Stimulated activated CD4-positive, alpha-beta T cell treated with anti-CD3 and anti-CD28 coated beads, Interleukin-12 subunit alpha, Interleukin-12 subunit beta, amount 100 ng/mL, for 4 hours (primary cell): ENCODE measurements around the gene OPA3.

Experiments
- DNase-seq: peaks from one replicate; pipeline ENCODE4 v3.0.0-alpha.2; 2020

Gene OPA3

GRCh38 chr19:45560686-45561085 is 23.9 kb downstream of the OPA3 start:
- no peak for DNase-seq

DNA sequence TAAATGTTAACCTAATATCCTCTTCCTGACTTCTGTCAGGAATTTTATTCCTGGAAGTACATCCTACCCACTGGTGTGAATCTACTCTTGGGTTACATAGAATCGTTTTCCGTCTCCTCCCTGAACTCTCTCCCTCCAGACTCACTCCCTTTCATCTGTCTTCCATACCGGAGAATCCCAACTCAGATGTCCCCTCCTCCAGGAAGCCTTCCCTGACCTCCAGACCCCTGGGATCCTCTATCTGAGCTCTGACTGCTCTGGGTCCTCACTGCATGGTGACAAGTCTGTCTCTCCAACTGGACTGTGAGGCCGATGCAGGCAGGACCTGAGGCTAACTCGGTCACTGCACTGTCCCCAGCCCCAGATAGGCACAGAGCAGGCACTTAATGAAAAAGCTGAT is 24.6 kb downstream of the OPA3 start:
- DNase-seq: no peak

GRCh38 chr19:45558399-45558878 is 26.2 kb downstream of the OPA3 start:
- peak; percentile 33 for DNase-seq

DNA sequence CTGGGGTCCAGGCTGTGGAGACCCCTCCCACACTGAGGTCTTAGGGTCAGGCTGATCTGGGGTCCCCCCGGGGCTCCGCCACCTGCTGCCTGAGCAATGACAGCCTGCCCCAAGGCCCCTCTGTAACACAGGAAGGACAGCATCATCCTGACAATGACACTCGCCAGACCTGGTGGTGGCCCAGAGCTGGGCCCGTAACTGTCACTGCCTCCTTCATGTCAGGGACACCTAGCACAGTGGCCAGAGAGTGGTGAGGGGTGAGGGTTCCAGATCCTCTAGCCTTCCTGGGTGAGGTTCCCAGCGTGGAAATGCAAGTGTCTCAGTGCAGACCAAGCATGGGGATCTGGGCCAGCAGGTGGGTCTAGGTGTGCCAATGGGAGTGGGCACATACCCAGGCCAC is 27.8 kb downstream of the OPA3 start:
- no peak for DNase-seq

GRCh38 chr19:45554481-45554880 is 30.1 kb downstream of the OPA3 start:
- no peak for DNase-seq

- DNase-seq: no peak
These were observed 31.1 kb downstream of the OPA3 start for GRCh38 chr19:45553464-45553863.

- no peak for DNase-seq
These were observed 36.5 kb downstream of the OPA3 start for GRCh38 chr19:45547965-45548609.

- DNase-seq: no peak
These were observed 37.3 kb downstream of the OPA3 start for GRCh38 chr19:45547211-45547770.

DNA sequence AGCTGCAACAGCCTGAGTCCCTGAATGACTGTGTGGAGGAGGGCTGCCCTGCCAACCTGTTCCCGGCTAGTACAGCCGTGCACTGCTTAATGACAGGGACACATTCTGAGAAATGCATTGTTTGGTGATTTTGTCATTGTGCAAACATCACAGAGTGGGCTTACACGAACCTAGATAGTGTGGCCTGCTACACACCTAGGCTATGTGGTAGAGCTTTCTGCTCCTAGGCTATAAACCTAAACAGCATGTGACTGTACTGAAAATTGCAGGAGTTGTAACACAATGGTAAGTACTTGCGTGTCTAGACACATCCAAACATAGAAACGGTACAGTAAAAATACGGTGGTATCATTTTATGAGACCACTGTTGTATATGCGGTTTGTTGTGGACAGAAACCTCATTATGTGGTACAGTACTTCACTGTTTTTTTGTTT is 42.4 kb downstream of the OPA3 start:
- no peak for DNase-seq

- DNase-seq: no peak
These were observed 45.1 kb downstream of the OPA3 start for GRCh38 chr19:45539459-45539858.

DNA sequence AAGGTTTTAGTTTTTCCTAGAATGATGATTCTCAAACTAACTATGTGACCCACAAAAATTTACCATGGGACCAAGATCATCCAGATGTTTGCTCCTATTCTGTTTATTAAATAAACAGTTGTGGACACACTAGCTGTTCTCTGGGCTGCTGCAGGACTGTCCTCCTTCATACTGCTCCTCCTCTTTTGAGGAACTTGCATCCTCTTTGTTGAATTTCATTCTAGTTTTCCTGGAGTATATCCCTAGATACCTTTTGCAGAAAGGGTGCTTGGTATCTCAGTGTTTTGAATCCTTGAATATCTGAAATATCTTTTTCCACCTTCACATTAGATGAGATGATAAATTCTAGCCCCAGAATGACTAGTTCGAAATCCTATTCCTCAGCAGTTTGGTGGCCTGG is 53.3 kb downstream of the OPA3 start:
- DNase-seq: no peak

DNA sequence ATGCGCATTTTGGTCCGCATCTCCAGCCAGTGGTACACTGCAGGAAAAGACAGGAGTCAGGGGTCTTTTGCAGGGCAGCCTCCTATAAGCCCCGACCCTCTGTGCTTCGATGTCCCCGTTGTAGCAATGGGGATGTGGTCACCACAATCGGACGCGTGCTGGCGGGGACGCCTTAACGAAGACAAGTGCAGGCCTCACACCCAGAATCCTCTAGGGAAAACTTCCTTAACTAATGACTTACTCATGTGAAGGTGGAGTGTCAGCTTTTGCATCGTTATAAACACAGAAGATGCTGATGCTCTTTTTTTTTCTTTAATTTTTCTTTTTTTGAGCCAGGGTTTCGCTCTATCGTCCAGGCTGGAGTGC is 55.2 kb downstream of the OPA3 start:
- DNase-seq: no peak

- no peak for DNase-seq
These were observed 55.7 kb downstream of the OPA3 start for GRCh38 chr19:45528744-45529419.

- no peak for DNase-seq
These were observed 56.4 kb downstream of the OPA3 start for GRCh38 chr19:45528149-45528743.

- DNase-seq: no peak
These were observed 56.9 kb downstream of the OPA3 start for GRCh38 chr19:45527731-45528130.

DNA sequence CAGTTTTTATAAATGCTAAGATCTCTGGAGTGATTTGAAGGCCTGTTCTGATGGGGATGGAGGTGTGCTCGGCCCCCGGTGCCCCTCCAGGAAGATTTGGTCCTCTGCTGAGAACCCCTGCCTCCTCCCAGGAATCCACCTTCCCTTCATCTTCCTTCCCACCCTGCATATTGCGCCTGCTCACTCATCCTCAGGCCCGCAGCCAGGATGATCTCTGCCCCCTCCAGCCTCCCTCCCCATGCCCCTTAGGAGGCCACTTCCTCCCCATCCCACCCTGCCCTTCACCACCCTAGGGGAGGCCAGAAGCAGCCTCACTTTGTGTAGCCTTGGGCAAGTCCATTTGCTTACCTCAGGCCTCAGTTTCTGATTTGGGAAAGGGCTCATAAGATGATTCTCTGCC is 57.6 kb downstream of the OPA3 start:
- DNase-seq: no peak

DNA sequence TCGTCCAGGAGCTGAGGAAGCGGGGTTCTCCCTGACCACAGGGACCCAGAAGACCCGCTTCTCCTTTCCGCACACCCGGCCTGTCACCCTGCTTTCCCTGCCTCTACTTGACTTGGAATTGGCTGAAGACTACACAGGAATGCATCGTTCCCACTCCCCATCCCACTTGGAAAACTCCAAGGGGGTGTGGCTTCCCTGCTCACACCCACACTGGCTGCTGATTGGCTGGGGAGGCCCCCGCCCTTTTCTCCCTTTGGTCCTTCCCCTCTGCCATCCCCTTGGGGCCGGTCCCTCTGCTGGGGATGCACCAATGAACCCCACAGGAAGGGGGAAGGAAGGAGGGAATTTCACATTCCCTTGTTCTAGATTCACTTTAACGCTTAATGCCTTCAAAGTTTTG is 58.5 kb downstream of the OPA3 start:
- DNase-seq: no peak

DNA sequence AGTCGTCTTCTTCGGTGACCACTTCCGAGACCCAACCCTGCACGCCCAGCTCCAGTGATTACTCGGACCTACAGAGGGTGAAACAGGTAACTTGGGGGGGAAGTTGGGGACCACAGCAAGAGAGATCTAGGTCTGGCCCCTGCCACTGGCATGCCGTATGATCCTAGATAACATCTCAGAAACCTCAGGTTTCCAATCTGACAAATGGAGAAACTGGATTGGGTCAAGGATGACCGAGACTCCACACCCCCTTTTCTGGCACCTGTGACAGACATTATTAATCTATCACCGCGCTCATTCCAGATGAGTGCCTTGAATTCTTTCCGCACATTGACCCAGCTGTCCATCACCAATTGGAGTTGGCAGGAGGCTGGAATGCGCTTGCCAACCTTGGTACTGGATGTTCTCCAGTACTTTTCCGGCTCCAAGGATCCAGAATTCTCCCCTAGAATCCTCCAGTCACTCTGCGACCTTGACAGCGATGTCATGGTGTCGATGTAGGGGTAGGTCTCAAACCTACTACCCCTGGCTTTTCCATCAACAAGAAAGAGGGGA is 60.0 kb downstream of the OPA3 start:
- DNase-seq: no peak

DNA sequence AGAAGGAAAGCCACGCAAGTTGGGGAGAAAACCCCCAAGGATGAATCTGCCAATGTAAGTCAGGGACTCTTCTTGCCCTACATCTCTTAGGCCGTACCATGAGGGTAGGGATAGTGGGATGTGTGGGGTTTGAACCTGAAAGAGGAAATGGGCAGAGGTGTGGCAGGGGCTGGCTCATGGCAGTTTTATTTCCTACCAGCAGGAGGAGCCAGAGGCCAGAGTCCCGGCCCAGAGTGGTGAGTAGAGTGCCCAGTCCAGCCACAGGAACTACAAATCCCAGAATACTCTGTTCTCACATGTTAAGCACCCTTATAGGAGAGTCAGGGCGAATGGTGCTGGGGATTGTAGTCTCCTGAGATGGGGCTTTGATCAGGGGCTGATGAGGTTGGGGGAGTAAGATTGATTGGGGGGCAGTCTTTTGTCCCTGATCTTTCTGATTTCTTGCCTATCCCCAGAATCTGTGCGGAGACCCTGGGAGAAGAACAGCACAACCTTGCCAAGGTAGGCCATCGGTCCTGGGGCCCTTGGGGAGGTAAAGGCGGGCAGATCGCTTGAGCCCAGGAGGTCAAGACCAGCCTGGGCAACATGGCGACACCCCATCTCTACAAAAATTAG is 60.9 kb downstream of the OPA3 start:
- peak; percentile 51 for DNase-seq

- no peak for DNase-seq
These were observed 62.3 kb downstream of the OPA3 start for GRCh38 chr19:45522010-45522941.

DNA sequence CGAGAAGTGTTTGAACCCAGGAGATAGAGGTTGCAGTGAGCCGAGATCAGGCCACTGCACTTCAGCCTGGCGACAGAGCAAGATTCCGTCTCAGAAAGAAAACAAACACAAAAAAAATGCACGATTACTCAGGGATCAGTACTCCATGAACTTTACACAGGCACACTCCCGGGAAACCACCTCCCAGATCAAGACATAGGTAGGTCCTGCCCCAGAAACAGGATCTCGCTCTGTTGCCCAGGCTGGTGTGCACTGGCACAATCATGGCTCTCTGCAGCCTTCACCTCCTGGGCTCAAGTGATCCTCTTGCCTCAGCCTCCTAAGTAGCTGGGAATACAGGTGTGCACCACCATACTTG is 66.2 kb downstream of the OPA3 start:
- DNase-seq: no peak
